NCI-H146 treated with DMSO at 0.1 percent for 48 hours (cell line): Measurements from ENCODE around the gene TOX2.
"Not testable (repeated sequence)": the region's sequence is repeated elsewhere in the genome, so short reads cannot be mapped to it uniquely, and the experiment has no call there.

Source experiments
- DNase-seq: peaks from one replicate; lab custom pipeline; 2025; ENCODE audit not compliant: unreplicated experiment; lab: John Stamatoyannopoulos, UW

The TOX2 gene

GRCh38 chr20:44029848-44030230, 115.2 kb downstream of the TOX2 start:
- DNase-seq = no peak

GRCh38 chr20:44030394-44030793, 115.7 kb downstream of the TOX2 start:
- DNase-seq = no peak

- no peak for DNase-seq
Observed at GRCh38 chr20:44031001-44031574, 116.4 kb downstream of the TOX2 start.

GRCh38 chr20:44031781-44032582, 117.3 kb downstream of the TOX2 start:
- no peak for DNase-seq

GRCh38 chr20:44032583-44033331, 118.1 kb downstream of the TOX2 start:
- DNase-seq = no peak

- no peak for DNase-seq
Observed at GRCh38 chr20:44033344-44033743, 118.7 kb downstream of the TOX2 start.

GRCh38 chr20:44033873-44034272, 119.2 kb downstream of the TOX2 start:
- no peak for DNase-seq

GRCh38 chr20:44034451-44034850, 119.8 kb downstream of the TOX2 start:
- no peak for DNase-seq

GRCh38 chr20:44034965-44035635, 120.4 kb downstream of the TOX2 start:
- DNase-seq = no peak

- DNase-seq = no peak
Observed at GRCh38 chr20:44035924-44036323, 121.3 kb downstream of the TOX2 start.

- no peak for DNase-seq
Observed at GRCh38 chr20:44036441-44036840, 121.8 kb downstream of the TOX2 start.

- no peak for DNase-seq
Observed at GRCh38 chr20:44038681-44039123, 124.0 kb downstream of the TOX2 start.

- no peak for DNase-seq
Observed at GRCh38 chr20:44039147-44039546, 124.5 kb downstream of the TOX2 start.

- no peak for DNase-seq
Observed at GRCh38 chr20:44039741-44040140, 125.1 kb downstream of the TOX2 start.

- DNase-seq = no peak
Observed at GRCh38 chr20:44040202-44040915, 125.7 kb downstream of the TOX2 start.

- no peak for DNase-seq
Observed at GRCh38 chr20:44041001-44041400, 126.3 kb downstream of the TOX2 start.

- not testable (repeated sequence) for DNase-seq
Observed at GRCh38 chr20:44044712-44045111, 130.1 kb downstream of the TOX2 start.

- no peak for DNase-seq
Observed at GRCh38 chr20:44050327-44050726, 135.7 kb downstream of the TOX2 start.

GRCh38 chr20:44050925-44051660, 136.4 kb downstream of the TOX2 start:
- DNase-seq = no peak

- no peak for DNase-seq
Observed at GRCh38 chr20:44051661-44052000, 137.0 kb downstream of the TOX2 start.
